GM18858 (cell line): ENCODE measurements around the gene MEP1B.

Experiments used
- ATAC-seq: cut with Tn5 transposase; IDR thresholded peaks from one replicate; pipeline ENCODE4 v1.9.1; 2021; ENCODE audit not compliant: unreplicated experiment

MEP1B gene

DNA sequence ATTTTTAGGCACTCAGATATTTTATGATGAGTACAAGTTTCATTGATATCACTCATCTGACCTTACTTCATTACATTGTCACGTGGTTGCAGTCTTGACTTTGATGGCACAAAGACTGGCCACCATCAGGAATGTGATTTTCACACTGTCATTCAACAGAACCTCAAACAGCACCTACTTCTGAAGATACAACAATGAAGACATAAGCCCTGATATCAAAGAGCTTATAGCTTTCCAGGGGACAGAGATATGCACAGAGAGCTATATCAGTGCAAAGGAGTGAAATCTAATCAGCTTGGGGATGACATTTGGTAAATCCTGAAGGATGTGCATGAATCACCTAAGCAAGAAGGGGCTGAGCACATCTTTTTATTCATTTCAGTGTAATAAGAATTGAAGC is 72.3 kb downstream of the MEP1B start:
- no peak for ATAC-seq

DNA sequence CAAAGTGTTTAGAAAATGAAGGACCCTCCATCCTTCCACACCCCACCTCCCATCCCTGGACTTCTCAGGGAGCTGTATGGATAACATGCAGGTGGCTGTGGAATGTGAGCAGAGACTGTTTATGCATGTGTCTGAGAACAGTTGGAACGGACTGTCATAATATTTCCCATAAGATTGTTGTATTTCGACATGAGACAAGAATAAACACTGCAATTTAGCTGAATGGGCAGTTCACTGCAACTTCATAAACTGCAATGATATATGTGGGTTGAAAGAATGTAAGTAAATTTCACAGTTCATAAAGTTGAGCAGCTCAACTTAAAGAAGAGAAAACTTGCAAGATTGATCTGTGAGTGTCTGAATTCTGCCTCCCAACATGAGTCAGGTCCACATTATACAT is 74.6 kb downstream of the MEP1B start:
- no peak for ATAC-seq

DNA sequence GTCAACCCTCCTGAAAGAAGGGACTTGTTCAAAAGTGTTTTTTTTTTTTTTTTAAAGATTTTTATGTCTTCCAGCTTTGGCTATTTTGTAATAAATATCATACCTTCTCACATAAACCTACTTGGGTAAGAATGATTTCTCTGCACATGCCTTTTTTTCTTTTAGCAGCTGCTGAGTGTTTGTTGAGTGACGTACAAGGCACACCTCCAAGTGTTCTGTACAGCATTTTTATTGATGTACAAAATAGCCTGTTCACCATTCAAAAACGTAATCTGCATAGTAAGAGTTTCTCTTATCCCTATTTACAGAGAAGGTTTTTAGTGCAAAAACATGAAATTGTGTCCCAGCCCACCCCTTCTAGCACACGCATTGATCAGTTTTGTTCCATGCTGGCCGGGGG is 77.6 kb downstream of the MEP1B start:
- no peak for ATAC-seq
